ENCODE results near the gene PIPOX. TPM values are rescaled to one million over a fixed set of nuclear protein-coding genes. Genes with fewer than 3 reads are reported as not detected.

The PIPOX gene
- total RNA-seq, 1 experiment from 2014 or later = not detected

DNA sequence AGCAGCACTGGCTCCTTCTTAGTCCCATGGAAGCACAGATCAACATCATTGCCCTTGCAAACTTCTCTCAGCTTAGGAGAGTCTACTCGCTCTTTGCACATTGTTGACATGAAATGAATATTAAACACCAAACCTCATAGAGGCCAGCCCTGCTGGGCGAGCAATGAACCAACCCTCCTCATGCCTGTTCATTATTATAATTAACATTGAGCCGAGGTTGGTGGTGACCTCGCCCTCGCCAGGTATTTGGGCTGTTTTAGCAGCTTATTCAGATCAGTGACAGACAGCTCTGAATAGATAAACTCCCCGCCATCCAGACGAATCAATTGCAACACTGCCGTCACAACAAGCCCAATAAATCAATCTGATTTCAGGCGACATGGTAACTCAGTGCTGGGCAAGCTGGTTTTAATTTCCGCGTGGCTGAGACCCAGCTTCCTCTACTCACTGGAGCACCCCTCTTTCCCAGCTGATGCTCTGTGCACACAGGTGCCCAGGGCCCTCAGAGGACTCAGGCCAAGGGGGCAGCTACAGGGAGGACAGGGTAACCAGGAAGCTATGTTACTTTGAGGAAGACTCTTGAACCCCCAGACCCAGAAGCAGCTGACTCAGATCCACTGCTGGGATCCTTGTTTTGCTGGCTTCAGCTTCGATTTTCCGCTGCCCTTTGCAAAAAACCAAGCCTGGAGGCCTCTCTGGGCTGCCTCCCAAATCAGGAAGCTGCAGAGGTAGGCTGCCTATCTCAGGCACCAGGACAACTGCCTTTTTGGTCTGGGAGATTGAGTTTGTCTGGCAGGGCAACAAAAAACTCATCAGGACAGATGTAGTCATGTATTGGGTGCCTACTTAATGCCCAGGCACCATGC lies 26.4 kb upstream of the PIPOX start:
- in situ Hi-C loops (cut with HindIII; ENCODE audit: low sequenced_read_pairs) = loop anchor here (10.0 kb wide), 1 partner anchor 62 kb away; the partner anchor contains the start of gene PHF12
- no peak for DNase-seq (ENCODE audit: low spot score)

DNA sequence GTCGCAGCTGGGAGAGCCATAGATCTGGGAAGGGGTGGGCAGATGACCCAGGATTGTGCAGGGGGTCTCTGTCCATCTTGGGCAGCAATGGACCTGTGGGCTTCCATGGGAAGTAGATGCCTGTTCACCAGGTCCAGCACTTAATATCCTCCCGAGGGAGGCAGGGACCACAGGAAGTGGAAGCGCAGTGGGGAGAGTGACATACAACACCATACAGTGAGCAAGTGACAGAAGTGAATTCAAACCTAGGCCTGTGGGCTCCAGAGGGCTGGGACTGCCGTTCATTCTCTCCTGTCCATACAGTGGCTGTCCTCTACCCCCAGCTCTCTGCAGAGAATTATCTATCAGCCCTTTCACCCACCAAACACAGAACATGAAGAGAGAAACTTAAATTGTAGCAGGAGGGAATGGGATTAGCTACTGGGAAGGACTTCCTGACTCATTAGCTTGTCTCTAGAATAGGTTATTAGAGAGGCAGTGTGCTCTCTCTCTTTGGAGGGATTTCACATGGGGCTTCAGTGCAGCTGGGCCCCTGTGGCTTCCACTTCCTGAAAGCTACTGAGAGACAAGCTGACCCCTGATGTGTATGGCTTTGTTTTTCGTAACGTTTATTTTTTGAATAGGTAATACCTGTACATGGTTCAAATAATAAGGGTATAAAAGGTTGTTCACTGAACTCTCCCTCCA lies 24.0 kb upstream of the PIPOX start:
- DNase-seq (ENCODE audit: low spot score) = no peak
- in situ Hi-C loops (cut with HindIII; ENCODE audit: low sequenced_read_pairs) = loop anchor here (10.0 kb wide), 1 partner anchor 64 kb away; the partner anchor contains the start of gene PHF12

DNA sequence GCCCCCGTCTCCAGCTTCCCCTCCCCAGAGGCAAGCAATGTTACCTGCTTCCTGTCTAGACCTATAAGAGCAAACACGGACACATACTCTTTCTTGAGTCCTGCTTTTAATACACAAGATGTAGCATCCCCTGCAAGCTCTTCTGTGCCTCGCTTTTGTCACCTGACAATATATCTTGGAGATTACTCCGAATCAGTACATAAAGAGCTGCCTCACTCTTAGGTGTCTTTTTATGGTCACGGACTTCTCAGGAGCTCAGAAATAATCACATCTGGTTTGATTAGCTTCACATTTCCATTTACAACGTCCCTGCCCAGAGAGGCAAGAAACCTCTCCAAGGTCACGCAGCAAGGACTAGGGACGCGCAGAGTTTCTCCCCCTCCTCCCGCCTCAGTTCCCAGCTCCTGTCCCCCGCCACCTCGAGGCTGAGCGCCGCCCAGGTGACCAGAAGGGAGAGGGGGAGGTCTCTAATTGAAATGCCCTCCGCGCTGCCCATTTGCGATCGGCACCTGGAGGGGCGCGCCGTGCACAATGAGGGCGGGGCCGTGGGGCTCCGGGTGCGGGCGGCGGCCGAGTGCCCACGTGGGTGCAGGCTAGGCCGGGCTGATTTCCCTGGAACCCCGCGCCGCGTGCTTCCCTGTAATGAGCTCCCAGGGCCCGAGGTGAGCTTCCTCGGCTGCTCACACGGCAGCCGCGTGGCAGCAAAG lies 23.3 kb upstream of the PIPOX start:
- in situ Hi-C loops (cut with HindIII; ENCODE audit: low sequenced_read_pairs) = loop anchor here (10.0 kb wide), 2 partner anchors 65 kb away; partner anchors contain the start of gene PHF12
- peak; percentile 55 for DNase-seq (ENCODE audit: low spot score)

DNA sequence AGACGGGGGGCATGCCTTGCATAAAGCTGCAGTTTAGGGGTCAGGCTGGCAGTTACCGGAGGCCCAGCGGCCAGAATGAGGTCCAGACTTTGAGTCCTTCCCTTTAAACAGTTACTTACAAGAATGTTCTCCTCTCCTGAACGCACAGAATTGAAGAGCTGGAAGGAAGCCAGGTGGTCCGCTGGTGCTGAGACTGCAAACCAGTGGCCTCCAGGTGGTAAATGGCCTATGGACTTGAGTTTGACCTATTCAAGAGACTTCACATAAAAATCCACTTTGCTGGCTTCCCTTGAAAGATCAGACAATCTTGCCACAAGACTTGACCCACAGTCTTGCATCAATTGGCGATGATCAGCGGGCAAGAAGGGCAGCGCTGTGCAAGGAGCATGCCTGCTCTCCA lies 22.4 kb upstream of the PIPOX start:
- no peak for DNase-seq (ENCODE audit: low spot score)
- in situ Hi-C loops (cut with HindIII; ENCODE audit: low sequenced_read_pairs) = loop anchor here (10.0 kb wide), 1 partner anchor 64 kb away; no protein-coding TSS in a partner anchor

DNA sequence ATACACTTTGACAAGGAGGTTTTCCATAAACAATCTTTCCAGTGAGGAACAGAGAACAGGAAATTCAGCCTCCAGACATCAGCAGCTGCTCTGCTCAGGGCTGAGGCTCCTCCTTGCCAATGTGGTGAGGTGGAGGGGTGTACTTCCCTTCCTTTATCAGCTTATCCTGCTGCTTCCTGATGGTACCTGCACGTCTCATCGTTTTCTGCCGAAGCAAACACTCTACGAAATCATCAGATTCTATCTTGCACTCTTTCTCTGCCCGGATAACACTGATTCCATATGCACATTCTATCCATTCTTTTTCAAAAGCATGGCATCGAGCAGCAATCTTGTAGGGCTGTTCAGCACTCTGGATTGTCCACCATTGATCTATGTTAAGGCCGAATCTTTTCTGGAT lies 21.7 kb upstream of the PIPOX start:
- in situ Hi-C loops (cut with HindIII; ENCODE audit: low sequenced_read_pairs) = loop anchor here (10.0 kb wide), 1 partner anchor 64 kb away; no protein-coding TSS in a partner anchor
- no peak for DNase-seq (ENCODE audit: low spot score)

DNA sequence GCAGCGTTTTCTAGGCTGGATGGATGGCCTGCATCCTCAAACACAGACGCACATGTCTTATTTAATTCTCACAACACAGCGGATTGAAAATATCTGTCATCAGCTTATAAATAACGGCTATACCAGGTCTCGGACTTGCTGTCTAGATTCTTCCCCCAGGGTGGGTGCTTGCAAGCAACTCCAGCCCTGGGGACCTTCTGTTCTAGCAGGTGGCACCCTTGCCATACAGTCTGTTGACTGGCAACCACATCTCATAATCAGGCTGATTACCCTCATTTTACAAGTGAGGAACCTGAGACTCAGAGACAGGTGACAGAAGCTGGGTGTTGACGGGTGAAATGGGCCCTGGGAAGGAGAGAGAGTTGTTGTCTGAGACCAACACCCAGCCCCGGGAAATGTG lies 20.9 kb upstream of the PIPOX start:
- in situ Hi-C loops (cut with HindIII; ENCODE audit: low sequenced_read_pairs) = loop anchor here (10.0 kb wide), 1 partner anchor 63 kb away; no protein-coding TSS in a partner anchor
- DNase-seq (ENCODE audit: low spot score) = no peak

DNA sequence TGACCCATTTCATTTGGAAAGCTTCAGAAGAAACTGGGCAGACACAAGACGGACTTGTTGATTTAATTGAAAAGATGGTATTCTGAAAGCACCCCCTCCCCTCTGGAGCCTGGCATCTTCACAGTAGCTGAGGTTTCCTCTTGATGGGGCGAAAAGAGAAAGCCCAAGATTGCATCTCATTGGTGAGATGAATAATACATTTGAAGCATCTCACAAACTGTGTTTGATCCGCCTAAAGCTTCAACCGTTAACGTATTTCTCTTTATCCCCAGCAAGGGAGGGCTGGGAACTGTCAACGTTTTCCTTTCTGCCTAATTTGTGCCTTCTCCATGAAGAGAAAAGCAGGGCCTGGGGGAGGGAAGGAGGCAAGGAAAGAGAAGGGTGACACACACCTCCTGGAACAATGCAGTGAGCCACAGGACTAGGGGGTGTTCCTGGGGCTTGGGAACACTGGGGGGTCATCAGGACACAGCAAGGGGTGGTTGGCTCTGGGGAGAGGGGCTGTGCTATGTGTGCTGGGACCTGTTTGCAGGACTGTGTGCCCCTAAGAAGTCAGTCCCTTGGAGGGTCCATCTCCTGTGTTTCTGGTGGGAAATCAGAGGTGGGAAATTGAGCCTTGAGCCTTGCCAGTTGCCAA lies 18.5 kb upstream of the PIPOX start:
- in situ Hi-C loops (cut with HindIII; ENCODE audit: low sequenced_read_pairs) = loop anchor here (10.0 kb wide), 1 partner anchor 60 kb away; no protein-coding TSS in a partner anchor
- no peak for DNase-seq (ENCODE audit: low spot score)

DNA sequence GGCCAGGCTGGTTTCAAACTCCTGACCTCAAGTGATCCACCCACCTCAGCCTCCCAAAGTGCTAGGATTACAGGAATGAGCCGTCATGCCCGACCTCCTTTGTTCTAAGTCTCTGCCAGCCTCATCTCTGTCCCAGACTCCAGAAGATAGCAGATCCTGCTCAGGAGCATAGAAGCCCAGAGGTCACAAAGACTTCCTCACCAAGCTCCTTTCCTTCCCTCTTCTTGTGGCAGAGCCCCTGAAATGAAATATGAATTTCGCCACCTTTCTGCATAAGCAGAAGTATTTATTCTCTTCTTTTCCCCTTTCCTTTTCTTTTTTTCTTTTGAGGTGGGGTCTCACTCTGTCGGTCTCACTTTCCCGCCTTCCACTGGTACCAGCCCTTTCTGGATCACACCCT lies 11.5 kb upstream of the PIPOX start:
- no peak for DNase-seq (ENCODE audit: low spot score)
- in situ Hi-C loops (cut with HindIII; ENCODE audit: low sequenced_read_pairs) = no loop called here

DNA sequence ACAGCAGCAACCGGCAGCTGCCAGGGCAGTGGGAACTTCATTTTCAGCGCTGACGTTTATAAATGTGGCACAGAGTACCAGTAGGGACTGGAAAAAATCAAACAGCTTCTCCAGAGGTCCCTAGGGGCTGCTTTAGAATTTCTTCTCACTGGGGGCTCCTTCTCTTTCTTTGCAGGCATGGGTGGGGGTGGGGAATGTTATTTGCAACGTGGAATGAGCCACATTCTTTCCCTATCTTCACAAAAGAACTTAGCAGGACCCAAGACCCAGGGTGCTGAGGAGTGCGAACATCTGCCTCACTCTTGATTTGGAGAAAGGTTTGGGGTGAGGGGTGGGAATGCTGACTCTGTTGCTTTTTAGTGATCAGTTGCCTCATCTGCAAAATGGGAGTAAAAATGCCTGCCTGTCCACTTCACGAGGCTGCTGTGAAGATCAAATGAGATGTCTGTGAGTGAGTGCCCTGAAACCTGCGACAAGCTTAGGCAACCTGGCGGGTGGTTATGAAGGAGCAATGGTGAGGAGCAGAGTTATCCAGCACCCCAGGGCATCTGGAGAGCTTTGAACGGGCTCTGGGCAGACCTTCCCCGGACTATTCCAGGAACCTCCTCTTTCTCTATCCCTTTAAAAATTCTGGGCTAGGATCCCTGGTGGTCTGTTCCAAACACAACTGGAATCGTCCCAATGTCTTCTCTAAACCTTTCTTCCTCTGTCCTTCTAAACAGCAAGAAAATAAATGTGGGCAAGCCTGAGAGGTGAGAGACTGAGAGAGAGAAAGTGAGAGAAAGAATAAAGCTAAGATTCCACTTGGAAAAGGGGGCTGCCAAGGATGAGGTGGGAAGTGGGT lies 10.7 kb upstream of the PIPOX start:
- in situ Hi-C loops (cut with HindIII; ENCODE audit: low sequenced_read_pairs) = no loop called here
- no peak for DNase-seq (ENCODE audit: low spot score)

DNA sequence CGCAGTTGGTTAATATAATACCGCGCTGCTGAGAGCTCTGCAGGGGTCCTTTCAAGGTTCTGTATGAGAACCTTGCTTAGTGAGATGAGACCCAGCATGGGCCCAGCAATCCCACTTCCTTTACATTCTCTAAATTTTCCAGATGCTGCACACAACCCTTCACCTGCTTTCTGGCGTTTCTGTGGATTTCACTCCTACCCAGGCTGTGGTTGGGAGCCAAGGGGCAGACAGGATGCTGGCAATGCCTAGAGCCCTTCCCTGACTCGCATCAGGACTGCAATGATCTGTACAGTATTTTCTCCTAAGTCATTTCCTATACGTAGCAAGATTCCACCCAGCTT lies 10.1 kb upstream of the PIPOX start:
- in situ Hi-C loops (cut with HindIII; ENCODE audit: low sequenced_read_pairs) = no loop called here
- no peak for DNase-seq (ENCODE audit: low spot score)

DNA sequence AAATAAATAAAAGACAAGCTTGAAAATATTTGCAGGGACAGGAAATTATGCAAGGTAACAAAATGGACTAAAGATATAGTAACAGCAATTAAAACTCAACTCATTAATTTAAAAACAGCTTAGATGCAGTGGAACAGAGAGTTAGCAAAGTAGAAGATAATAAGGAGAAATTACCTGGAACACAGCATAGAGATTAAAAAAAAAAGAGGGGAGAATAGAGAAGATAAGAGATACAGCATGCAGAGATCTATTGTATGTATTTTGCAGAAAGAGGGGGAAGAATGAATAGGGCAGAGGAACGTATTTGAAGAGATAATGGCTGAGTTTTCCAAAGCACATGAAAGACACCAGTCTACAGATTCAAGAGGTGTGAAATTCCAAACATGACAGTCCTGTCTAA lies 8.4 kb upstream of the PIPOX start:
- no peak for DNase-seq (ENCODE audit: low spot score)
- in situ Hi-C loops (cut with HindIII; ENCODE audit: low sequenced_read_pairs) = no loop called here

DNA sequence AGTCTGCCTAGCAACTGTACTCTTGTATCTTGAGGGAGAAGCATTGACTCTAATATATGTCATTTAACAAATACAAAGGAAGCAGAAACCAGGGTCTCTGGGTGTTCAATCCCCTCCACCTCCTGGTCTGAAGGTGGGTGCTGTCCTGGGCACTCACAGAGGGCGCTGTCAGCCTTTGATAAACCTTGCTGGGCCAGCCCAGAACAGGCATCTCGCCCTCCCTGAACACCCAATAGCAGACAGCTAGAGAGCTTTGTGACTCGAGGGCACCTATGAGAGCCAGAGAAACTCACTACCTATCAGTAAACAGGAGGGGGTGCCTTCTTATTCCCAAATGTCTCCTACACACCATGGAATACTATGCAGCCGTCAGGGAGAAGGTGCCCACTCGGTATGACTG lies 6.4 kb upstream of the PIPOX start:
- DNase-seq (ENCODE audit: low spot score) = no peak
- in situ Hi-C loops (cut with HindIII; ENCODE audit: low sequenced_read_pairs) = no loop called here

DNA sequence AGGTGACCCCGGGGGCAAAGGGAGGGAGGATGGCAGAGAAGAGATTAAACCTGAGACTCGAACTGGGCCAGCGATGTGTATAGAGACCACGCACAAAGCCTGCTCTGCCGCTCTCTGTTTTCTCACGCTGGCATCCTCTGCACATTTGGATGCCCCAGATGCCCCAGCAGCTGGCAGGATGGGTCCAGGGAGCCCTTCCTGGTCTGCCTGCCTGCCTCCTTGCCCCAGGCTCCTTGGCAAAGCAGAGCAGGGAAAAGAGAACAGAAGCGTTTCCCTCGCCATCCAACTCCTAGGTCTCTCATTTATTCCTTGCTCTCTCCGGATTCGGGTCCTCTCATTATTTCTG lies 5.2 kb upstream of the PIPOX start:
- in situ Hi-C loops (cut with HindIII; ENCODE audit: low sequenced_read_pairs) = no loop called here
- no peak for DNase-seq (ENCODE audit: low spot score)

DNA sequence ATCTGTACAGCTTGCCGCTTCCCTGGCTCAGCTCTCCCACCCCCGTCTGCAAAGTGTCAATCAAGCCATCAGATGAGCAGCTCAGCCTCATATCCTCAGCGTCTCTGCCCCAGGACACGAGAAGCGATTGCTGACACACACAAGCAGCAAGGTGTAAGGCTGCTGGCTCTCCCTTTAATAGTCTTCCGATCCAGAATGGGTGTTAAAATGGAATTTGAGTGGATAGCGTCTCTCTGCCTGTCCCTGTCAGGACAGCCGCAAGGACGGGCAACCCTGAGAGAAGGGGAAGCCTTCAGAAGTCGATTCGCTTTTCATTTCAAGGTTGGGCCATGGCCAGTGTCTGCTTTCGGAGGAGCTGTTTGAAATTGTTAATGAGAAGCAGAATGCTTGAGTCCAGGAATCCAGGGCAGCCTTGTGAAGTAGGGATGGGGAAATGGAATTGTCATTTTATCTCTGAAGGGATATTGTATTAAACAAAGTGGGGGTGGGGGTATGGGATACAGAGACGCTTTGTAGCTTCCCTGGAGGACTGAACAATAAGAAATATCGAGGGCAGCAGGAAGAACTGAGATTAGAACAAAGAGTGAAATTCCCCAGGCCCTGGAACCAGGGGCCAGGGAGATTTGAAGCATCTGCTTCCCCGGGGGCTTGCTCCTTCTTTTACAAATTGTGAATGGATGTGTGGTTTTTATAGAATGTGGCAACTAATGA lies 4.7 kb upstream of the PIPOX start:
- in situ Hi-C loops (cut with HindIII; ENCODE audit: low sequenced_read_pairs) = no loop called here
- DNase-seq (ENCODE audit: low spot score) = peak; percentile 64

DNA sequence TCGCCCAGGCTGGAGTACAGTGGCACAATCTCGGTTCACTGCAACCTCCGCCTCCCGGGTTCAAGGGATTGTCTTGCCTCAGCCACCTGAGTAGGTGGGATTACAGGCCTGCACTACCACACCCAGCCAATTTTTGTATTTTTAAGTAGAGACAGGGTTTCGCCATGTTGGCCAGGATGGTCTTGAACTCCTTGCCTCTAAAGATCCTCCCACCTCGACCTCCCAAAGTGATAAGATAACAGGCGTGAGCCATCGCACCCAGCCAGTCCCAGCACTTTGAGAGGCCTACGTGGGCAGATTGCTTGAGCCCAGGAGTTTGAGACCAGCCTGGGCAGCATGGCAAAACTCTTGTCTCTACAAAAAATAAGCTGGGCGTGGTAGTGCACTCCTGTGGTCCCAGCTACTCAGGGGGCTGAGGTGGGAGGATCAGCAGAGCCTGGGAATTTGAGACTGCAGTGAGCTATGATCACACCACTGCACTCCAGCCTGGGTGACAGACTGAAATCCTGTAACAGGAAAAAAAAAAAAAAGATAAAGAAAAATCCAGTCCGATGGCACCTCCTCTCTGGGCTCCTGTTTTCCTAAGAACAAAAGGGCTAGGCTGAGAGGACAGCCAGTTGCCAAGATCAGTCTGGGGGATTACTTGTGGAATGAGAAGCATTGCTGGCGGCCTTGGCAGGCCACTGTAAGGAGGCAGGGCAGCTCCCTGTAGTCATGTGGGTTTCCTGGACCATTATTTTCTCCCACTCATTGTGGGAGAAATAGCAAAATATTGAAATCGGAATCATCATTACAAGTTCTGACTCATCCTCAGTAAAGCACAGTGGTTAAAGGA lies 3.0 kb upstream of the PIPOX start:
- in situ Hi-C loops (cut with HindIII; ENCODE audit: low sequenced_read_pairs) = no loop called here

DNA sequence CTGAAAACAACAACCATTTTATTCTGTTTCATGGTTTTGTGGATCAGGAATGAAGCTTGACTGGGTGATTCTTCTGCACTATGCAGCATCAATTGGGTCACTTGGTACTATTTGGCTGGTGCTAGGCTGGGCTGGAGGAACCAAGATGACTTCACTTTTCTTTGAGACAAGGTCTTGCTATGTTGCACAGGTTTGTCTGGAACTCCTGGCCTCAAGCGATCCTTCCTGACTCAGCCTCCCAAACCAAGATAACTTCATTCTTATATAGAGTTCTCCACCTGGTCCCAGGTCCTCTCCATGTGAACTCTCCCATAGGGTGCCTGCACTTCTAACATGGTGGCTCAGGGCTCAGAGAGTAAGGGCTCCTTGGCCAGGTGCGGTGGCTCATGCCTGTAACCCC lies 1.9 kb upstream of the PIPOX start:
- in situ Hi-C loops (cut with HindIII; ENCODE audit: low sequenced_read_pairs) = no loop called here
- DNase-seq (ENCODE audit: low spot score) = no peak

More for the DNA sequence above, 3.0 kb upstream of the PIPOX start:
- no peak for DNase-seq (ENCODE audit: low spot score)

DNA sequence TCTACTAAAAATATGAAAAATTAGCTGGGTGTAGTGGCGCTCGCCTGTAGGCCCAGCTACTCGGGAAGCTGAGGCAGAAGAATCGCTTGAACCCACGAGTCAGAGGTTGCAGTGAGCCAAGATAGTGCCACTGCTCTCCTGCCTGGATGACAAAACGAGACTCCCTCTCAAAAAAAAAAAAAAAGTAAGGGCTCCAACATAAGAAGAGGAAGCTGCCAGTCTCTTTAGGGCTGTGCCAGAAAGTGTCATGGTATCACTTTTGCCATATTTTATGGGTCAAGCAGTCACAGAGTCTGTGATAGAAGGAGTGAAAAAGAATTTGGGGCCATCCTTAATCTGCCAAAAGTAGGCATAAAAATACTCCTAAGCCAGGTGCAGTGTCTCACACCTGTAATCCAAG lies 1.4 kb upstream of the PIPOX start:
- DNase-seq (ENCODE audit: low spot score) = no peak
- in situ Hi-C loops (cut with HindIII; ENCODE audit: low sequenced_read_pairs) = no loop called here

Data from G401 (cell line).